Activated CD4-positive, alpha-beta T cell treated with anti-CD3 and anti-CD28 coated beads, Interleukin-10, Interleukin-2, amounts not matched to agents 100 ng/mL and 50 ng/mL, durations not matched to agents 16 hours and 8 hours (primary cell): Measurements from ENCODE around the gene TXNRD2.

Source experiments
- DNase-seq: peaks from one replicate; pipeline ENCODE4 v3.0.0-alpha.2; 2020

TXNRD2 gene

GRCh38 chr22:19873138-19873959, 68.3 kb downstream of the TXNRD2 start:
- DNase-seq, result no peak

DNA sequence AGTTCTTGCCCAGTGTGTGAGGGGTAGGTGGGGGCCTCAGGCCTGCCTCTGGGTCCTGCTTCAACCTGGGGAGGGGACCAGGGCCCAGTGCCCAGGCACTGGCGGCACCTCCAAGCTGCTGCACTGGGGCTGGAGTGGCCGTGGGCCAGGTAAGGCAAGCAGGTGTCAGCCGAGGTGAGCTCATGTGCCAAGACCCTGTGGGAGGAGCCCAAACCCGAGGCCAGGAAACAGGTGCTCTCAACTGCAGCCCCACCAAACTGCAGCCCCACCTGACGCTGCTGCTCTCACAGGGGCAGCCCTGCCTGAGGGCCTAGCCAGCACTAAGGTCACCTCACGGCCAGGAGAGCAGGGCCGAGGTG, 68.9 kb downstream of the TXNRD2 start:
- no peak for DNase-seq

- no peak for DNase-seq
Measured at GRCh38 chr22:19871845-19872778, 69.5 kb downstream of the TXNRD2 start.

DNA sequence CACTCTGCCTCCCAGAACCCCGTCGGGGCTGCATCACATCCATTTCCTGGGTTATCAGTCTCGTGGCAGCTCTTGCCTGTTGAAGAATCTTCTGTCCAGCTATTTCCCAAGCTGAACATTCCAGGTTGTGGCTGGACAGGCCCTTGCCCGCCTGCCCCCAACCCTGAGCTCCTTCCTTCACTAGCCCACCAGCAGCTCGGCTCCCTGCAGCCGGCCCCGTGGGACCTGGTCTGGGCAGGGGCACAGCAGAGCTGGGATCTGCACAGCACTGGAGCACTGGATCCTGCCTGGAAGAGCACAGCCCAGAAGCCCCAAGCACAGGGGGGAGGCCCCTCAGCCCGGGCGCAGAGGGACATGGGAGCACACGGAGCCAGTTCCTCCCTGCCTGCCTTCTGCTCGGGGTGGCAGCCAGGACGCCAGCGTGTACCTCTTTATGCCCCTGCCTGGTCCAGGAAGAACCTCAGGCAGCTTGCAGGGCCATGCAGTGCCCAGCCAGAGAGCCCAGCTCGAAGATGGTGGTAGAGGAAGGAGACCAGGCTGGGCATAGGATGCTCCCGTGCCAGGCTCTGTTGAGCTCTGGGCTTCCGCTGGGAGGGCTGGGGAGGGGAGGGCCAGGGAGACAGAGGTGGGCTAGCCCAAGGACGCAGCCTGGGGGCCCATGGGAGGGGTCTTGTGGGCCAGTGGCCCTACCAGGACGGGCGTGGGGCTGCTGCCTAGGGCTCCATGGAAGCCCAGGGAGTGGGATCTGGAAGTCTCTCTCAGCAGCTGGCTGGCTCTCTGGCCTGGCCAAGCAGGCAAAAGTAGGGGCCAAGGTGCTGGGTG, 70.4 kb downstream of the TXNRD2 start:
- no peak for DNase-seq

DNA sequence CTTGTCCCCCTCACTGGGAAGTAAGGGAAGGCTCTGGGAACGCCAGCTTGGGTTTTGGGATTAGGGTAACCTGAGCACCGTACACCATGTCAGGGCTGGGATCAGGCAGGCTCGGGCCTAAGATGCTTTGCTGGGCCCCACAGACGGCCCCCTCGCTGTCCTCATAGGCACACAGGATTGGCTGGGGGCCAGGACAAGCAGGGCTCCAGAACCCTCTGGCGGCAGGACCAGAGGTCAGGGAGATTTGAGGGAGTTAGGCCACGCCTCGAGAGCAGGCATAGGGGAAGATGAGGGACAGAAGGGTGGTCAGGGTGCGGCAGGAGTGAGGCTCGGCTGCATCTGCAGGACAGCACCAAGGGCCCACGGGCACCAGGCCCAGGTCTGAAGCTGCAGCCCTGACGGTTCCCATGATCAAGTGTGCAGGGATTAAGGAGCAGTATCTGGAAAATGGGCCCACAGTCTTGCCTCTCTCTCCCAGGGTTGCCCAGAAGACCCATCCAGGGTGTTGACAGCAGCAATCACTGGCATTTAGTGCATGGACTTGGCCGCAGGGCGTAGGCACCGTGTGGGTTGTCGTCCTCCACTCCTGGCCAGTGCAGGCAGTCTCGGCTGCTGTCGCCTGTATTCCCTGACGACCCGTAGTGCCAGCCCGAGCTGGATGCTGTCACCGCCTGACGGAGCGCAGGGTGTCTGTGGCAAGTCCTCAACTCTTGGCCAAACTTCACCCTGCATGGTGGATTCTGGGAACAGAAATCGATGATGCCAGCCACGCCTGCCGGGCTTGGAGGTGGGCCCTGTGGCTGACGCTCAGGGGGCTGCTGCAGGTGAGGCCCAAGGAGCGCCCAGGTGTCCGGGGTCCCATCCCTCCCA, 71.2 kb downstream of the TXNRD2 start:
- DNase-seq, result no peak

DNA sequence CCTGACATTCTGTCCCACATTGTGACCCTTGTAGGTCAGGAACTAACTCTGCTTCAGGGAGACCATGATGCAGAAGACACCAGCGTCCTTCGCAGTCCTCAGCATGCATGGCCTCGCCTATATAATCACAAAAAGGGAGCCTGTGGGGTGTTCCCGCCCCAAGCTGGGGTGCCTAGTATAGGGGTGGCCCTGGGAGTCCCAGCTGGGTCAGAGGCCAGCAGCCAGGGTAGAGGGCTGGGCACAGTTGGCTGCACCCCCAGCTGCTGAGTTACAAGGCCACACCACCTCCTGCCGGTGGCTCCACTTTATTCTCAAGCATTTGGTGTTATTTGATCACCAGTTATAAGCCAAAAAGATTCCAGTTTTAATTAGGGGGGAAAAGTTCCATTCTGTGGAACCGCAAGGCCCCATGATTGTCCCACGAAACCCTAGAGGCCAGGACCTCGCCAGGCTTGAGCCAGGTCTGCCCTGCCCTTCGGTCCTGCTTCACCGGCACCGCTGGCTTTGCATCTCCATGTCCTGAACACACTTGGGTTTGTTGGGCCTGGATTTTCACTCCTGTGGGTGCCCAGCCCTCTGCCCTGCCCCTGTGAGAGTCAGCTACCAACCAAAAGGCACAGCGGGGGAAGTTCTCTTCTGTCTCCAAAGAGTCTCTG, 72.0 kb downstream of the TXNRD2 start:
- no peak for DNase-seq

DNA sequence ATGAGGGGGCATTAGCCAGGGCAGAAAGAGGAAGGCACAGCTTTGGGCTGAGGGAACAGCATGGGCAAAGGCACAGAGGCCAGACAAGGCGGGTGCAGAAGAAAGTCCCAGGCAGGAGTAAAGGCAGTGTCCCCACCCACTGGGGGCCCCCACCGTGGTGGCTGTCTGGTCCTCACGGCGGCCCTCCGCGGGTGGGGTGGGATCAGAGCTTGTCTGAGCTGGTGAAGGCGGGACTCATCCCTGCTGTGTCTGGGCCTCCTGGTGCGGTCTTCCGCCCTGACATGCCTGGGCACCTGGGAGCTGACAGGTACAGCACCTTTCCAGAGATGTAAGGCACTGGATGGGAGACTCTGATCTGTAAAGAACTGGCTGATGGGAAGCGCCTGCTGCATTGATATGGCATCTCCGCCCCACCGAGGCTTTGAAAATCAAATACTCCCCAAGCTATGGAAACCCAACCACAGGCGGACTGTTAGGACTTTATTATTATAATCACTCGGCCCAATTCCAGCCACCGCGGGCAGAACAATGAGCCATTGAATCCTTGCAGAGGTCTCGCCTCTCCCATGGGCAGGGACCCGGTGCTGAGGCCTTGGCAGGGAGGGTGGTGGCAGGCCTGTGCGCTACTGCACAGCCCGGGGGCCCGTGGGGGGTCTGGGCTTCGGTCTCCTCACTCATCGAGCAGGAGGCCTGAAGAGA, 72.7 kb downstream of the TXNRD2 start:
- no peak for DNase-seq

- no peak for DNase-seq
Measured at GRCh38 chr22:19868333-19868732, 73.3 kb downstream of the TXNRD2 start.

DNA sequence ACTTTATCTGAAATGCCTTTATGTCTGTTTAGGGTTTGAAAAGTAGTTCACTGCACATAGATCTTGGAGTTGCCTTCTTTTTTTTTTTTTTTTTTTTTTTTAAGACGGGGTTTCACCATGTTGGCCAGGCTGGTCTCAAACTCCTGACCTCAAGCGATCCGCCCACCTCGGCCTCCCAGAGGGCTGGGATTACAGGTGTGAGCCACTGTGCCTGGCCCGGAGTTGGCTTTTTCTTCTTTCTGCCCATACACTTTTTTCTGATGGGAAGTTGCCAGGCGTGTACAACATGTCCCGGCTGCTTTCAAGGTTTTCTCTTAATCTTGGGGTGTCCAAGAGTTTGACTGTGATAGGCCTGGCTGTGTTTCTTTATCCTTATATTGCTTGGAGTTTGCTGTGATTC, 74.0 kb downstream of the TXNRD2 start:
- DNase-seq, result no peak

DNA sequence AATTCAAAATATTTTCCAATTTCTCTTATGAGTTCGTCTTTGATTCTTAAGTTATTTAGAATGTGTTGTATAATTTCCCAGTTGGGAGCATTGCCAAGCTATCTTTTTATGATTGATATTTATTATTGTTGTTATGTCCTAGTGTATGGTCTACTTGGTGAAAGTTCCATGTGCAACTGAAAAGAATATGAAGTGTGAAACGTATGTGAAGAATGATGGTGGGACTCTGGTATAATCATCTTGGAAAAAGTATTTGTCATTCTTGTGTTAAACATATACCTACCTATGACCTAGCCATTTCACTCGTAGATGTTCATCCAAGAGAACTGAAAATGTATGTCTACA, 75.0 kb downstream of the TXNRD2 start:
- no peak for DNase-seq

DNA sequence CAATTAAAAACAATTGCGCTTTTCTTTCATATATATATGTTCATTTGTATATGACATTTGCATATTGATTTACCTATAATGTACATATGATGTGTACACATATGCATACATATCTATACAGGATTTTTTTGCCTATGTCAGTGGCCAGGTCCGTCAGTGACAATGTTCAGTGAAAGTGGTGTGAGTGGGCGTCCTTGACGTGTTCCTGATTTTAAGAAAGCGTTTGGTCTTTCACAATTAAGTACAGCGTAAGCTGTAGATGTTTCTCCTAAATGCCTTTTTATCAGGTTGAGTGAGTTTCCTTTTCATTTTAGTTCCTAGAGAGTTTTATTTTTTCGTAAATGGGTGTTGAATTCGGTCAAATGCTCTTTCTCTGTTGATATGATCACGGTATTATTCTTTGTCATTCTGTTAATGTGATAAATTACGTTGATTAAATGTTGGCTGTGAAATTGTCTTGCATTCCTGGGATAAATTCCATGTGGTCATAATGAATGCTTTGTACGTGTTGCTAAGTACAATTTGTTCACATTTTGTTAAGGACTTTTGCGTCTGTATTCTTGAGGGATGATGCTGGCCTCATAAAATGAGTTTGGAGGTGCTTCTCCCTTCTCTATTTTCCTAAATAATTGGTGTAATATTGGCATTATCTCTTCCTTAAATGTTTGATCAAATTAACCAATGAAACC, 76.3 kb downstream of the TXNRD2 start:
- DNase-seq, result no peak

GRCh38 chr22:19864538-19865106, 77.0 kb downstream of the TXNRD2 start:
- no peak for DNase-seq

GRCh38 chr22:19863571-19863970, 78.0 kb downstream of the TXNRD2 start:
- no peak for DNase-seq

DNA sequence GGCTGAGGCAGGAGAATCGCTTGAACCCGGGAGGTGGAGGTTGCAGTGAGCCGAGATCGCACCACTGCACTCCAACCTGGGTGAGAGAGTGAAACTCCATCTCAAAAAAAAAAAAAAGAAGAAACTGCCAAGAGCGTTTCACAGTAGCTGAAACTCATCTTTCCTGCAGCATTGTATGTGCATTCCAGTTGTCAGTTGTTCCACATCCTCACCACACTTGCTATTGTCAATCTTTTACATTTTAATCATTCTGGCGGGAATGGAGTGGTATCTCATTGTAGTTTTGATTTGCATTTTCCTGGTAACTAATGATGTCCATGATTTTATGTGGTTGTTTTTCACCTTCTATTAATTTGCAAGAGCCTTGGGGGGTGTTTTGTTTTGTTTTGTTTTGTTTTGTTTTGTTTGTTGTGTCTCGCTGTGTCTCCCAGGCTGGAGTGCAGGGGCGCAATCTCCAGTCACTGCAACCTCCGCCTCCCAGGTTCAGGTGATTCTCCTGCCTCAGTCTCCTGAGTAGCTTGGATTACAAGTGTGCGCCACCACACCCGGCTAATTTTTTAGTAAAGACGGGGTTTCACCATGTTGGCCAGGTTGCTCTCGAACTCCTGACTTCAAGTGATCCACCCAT, 78.9 kb downstream of the TXNRD2 start:
- no peak for DNase-seq

GRCh38 chr22:19859861-19860510, 81.6 kb downstream of the TXNRD2 start:
- DNase-seq, result no peak

- no peak for DNase-seq
Measured at GRCh38 chr22:19857382-19857781, 84.2 kb downstream of the TXNRD2 start.

DNA sequence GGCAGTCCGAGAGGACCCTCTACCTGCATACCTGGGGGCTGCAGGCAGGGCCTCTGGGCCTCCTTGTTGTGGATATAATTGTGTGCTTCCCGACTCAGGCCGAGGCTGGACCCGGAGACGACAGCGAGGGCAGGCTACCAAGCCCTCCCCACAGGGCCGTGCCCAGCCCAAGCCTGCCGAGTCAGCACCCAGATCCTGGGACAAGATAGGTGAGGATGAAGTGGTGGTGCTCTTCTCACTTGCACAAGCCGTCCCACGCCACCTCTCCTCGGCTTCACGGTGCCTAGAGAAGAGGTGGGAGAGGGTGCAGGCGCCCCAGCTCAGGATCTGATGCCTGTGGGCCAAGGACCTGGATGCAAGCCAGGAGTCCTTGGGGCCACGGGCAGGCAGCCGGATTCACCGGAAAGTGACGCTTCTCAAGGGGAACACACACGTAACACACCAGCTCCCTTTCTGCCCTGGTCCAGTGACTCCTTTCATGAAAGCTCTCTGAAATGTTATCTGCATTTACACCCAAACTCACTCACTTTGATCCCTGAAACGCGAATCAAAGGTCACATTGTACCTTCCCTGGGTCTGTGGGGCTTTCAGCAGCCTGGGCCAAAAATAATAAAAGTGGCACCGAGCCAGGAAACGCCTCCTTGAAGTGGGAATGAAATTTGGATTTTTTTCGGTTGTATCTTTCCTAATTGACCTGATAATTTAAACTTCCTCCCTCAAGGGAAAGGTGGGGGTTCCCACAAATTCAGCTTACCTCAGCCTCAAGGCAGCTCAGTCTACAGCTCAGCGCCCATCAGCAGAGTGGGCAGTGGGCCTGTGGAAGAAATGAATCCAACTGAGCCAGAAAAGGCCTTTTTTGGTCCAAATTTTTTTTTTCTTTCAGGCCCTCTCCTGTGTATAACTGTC, 85.9 kb downstream of the TXNRD2 start:
- DNase-seq, result peak; percentile 78
